ENCODE measurements around the gene CASS4. TPM values are rescaled to one million over a fixed set of nuclear protein-coding genes. Genes with fewer than 3 reads are reported as not detected.

Gene CASS4
- total RNA-seq, 1 experiment from 2014 or later: not detected

- no peaks in the 10 kb centered on the region for H3K79me1 ChIP-seq (ENCODE audit: insufficient read depth, low read depth, low read length, poor library complexity, severe bottlenecking)
- H3K18ac ChIP-seq (ENCODE audit: insufficient read length, low read depth, low read length): no peak overlapping the region
- no peak overlapping the region for H3K23ac ChIP-seq (ENCODE audit: insufficient read length, low read depth, low read length)
- no peak overlapping the region for H2BK12ac ChIP-seq (ENCODE audit: insufficient read length, low read depth, low read length)
- H3K79me2 ChIP-seq (ENCODE audit: insufficient read depth, low read length): no peaks in the 10 kb centered on the region
- no peak overlapping the region for H2BK120ac ChIP-seq (ENCODE audit: low read depth, low read length, poor library complexity, severe bottlenecking)
- H4K8ac ChIP-seq (replicated peaks; ENCODE audit: insufficient read length, low read depth, low read length): no peak overlapping the region
- H3K9ac ChIP-seq (ENCODE audit: extremely low read depth, insufficient read length, low read length): no peak overlapping the region
- H3K4me1 Mint-ChIP-seq: no peaks in the 10 kb centered on the region
- H4K5ac ChIP-seq (ENCODE audit: insufficient read length, low read depth, low read length): no peak overlapping the region
- peaks cover 26 to 62% (median 53%) of the 10 kb centered on the region in 3 experiments for H3K36me3 Mint-ChIP-seq (ENCODE audit: insufficient read depth in 1 of 3, low read depth in 3 of 3)
- no peak overlapping the region for H3K27ac ChIP-seq (ENCODE audit: insufficient read length, low read depth, low read length)
- no peak for TF ChIP-seq CTCF (conservative IDR thresholded peaks at IDR 0.05)
- H2BK5ac ChIP-seq (ENCODE audit: insufficient read length, low read length): no peak overlapping the region
- no peak for DNase-seq
- H3K27me3 Mint-ChIP-seq (ENCODE audit: low read depth): no peaks in the 10 kb centered on the region
- no peaks in the 10 kb centered on the region for H4K20me1 ChIP-seq (ENCODE audit: control insufficient read depth, insufficient read depth, insufficient read length)
- no CpG with 5 or more reads among the region's 3 CpGs for WGBS (ENCODE audit: extremely low coverage, insufficient read length, low lambda C conversion rate)
- no peak overlapping the region for H2BK20ac ChIP-seq (ENCODE audit: low read depth, low read length, poor library complexity, severe bottlenecking)
- H2BK15ac ChIP-seq (ENCODE audit: low read depth, low read length): no peak overlapping the region
- no peaks in the 10 kb centered on the region for H3K23me2 ChIP-seq (ENCODE audit: insufficient read length, low read depth, low read length, poor library complexity, severe bottlenecking)
- no peak overlapping the region for H3K14ac ChIP-seq (ENCODE audit: insufficient read depth, low read length)
- no peak overlapping the region for H3K27ac Mint-ChIP-seq
- H3T11ph ChIP-seq (ENCODE audit: low read length): no peak overlapping the region
- no peaks in the 10 kb centered on the region for H3K9me3 ChIP-seq (ENCODE audit: control insufficient read depth, low read depth, low read length)
- H3K9me3 Mint-ChIP-seq: no peaks in the 10 kb centered on the region
- H3K4ac ChIP-seq (ENCODE audit: low read depth, low read length): no peak overlapping the region
- H3K4me1 ChIP-seq (ENCODE audit: insufficient read depth, low read length): no peaks in the 10 kb centered on the region
- H2AFZ ChIP-seq (ENCODE audit: low read length): no peak overlapping the region
- no peak overlapping the region for H3K4me3 Mint-ChIP-seq
- H4K91ac ChIP-seq (ENCODE audit: insufficient read length, low read depth, low read length): no peak overlapping the region
- no peak overlapping the region for H3K4me2 ChIP-seq (ENCODE audit: insufficient read depth, insufficient read length, low read length)
- no peak overlapping the region for H2AK5ac ChIP-seq (ENCODE audit: insufficient read length, low read length)
- no peak overlapping the region for H3K56ac ChIP-seq (ENCODE audit: insufficient read length, low read depth, low read length)
- H3K27me3 ChIP-seq (ENCODE audit: insufficient read depth, low read length): no peaks in the 10 kb centered on the region
These were observed 5.2 kb upstream of the CASS4 start for GRCh38 chr20:56406910-56407309.
